ENCODE measurements around the gene ZCCHC2. TPM values are rescaled to one million over a fixed set of nuclear protein-coding genes. Genes with fewer than 3 reads are reported as not detected.

The ZCCHC2 gene
- total RNA-seq, 4 donors from 2014 or later, result 9.3 to 15.3 (median 11.3) TPM

GRCh38 chr18:62543021-62543420 is 20.2 kb downstream of the ZCCHC2 start:
- no peak overlapping the region for H3K27ac ChIP-seq
- peaks cover 0 to 78% (median 19%) of the 10 kb centered on the region in 3 donors for H3K36me3 ChIP-seq
- intact Hi-C loops (cut with DNase I), result no loop called here
- WGBS, 2 donors, result 90 to 92% methylated on average over 7 of the region's 7 CpGs
- no peak for TF ChIP-seq POLR2A (IDR thresholded peaks at IDR 0.05)
- TF ChIP-seq, protein P1, sequence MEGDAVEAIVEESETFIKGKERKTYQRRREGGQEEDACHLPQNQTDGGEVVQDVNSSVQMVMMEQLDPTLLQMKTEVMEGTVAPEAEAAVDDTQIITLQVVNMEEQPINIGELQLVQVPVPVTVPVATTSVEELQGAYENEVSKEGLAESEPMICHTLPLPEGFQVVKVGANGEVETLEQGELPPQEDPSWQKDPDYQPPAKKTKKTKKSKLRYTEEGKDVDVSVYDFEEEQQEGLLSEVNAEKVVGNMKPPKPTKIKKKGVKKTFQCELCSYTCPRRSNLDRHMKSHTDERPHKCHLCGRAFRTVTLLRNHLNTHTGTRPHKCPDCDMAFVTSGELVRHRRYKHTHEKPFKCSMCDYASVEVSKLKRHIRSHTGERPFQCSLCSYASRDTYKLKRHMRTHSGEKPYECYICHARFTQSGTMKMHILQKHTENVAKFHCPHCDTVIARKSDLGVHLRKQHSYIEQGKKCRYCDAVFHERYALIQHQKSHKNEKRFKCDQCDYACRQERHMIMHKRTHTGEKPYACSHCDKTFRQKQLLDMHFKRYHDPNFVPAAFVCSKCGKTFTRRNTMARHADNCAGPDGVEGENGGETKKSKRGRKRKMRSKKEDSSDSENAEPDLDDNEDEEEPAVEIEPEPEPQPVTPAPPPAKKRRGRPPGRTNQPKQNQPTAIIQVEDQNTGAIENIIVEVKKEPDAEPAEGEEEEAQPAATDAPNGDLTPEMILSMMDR (IDR thresholded peaks at IDR 0.05), result no peak
- DNase-seq, result no peak
- H3K4me1 ChIP-seq, result peaks cover 0 to 21% (median 0%) of the 10 kb centered on the region in 3 donors
- H3K27me3 ChIP-seq, result no peaks in the 10 kb centered on the region
- H3K9me3 ChIP-seq, result no peaks in the 10 kb centered on the region
- H3K4me3 ChIP-seq, result no peak overlapping the region

DNA sequence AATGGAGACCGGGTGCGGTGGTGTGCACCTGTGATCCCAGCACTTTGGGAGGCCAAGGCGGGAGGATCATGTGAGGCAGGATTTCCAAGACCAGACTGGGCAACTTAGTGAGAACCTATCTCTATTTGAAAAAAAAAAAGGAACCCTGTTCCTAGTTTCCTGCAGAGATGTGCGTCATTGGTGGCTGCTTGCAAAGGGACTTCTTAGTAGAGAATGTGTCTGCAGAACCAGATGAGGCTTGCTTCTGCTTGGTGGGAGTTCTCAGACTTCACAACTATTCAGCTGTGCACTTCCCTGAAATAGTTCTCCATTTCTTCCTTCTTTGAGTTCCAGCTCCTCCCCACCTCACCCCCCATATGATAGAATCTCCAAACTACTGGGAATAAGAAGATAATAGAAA is 22.3 kb downstream of the ZCCHC2 start:
- Histone ChIP-seq H3K9me3 (no peaks in the 10 kb centered on the region), H3K4me1 (peaks cover 0 to under 1% (median 0%) of the 10 kb centered on the region in 3 donors), H3K36me3 (peaks cover 0 to 89% (median 19%) of the 10 kb centered on the region in 3 donors), H3K4me3 (no peak overlapping the region), H3K27me3 (no peaks in the 10 kb centered on the region), H3K27ac (no peak overlapping the region)
- WGBS, 2 donors, result 96% methylated on average over 4 of the region's 4 CpGs
- intact Hi-C loops (cut with DNase I), result no loop called here
- DNase-seq, result no peak
- TF ChIP-seq POLR2A (IDR thresholded peaks at IDR 0.05), result no peak
- TF ChIP-seq, protein P1 (IDR thresholded peaks at IDR 0.05), result no peak

DNA sequence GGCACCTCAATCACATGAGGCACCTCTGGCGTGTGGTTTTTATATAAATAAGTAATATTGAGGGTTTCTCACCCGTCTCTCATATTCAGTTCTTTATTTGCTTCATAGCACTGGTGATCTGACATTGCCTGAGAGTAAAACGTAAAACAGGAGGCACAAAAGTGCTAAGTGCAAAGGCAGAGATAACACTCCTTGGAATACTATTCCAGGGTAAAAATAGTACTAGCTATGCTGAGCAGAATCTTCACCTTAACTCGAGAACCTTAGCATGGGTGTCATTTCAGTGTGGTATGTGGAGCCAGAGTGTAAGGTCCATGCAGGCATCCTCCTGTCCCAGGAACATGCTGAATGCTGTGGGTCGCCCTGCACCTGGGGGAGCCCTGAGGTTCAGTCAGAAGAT is 26.9 kb downstream of the ZCCHC2 start:
- Histone ChIP-seq H3K27me3 (no peaks in the 10 kb centered on the region), H3K9me3 (no peaks in the 10 kb centered on the region), H3K36me3 (peaks cover 0 to 85% (median 15%) of the 10 kb centered on the region in 3 donors), H3K27ac (no peak overlapping the region), H3K4me1 (peaks cover 0 to 13% (median 0%) of the 10 kb centered on the region in 3 donors), H3K4me3 (no peak overlapping the region)
- no peak for DNase-seq
- WGBS, 2 donors, result 86 to 98% methylated on average over 5 of the region's 5 CpGs
- intact Hi-C loops (cut with DNase I), result no loop called here
- TF ChIP-seq POLR2A (IDR thresholded peaks at IDR 0.05), result no peak
- TF ChIP-seq, protein P1 (IDR thresholded peaks at IDR 0.05), result no peak

- TF ChIP-seq, protein P1 (IDR thresholded peaks at IDR 0.05), result no peak
- TF ChIP-seq POLR2A (IDR thresholded peaks at IDR 0.05), result no peak
- Histone ChIP-seq H3K4me1 (peaks cover 0 to 19% (median 0%) of the 10 kb centered on the region in 3 donors), H3K4me3 (no peak overlapping the region), H3K9me3 (no peaks in the 10 kb centered on the region), H3K27ac (no peak overlapping the region), H3K27me3 (no peaks in the 10 kb centered on the region), H3K36me3 (peaks cover 0 to 79% (median 15%) of the 10 kb centered on the region in 3 donors)
- 81 to 89% methylated on average over 9 of the region's 9 CpGs for WGBS, 2 donors
- intact Hi-C loops (cut with DNase I), result no loop called here
- no peak for DNase-seq
Observed at GRCh38 chr18:62550746-62551145, 27.9 kb downstream of the ZCCHC2 start.

DNA sequence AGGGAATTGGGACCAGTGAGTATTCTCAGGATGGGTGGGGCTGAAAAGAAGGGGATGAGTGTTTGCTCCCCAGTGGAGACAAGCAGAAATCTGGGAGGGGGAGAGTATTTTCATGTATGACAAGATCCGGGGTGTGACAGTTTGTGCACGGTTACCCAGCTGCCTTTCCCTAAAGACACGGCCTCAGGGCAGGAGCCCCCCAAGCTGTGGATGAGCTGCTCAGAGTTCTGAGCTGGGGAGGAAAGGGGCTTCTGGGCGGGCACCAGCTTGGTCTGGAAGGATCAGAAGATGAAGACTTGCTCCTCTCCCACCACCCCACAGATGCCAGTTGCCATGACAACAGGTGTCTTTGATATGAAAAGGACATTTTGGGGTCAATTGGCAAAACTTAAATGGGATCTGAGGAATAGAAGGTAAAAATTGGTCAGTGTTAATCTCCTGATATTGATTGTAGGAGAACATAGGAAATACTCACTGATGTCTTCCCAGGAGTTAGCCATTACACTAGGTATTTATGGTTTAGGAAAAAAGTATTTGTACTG is 29.2 kb downstream of the ZCCHC2 start:
- H3K9me3 ChIP-seq, result no peaks in the 10 kb centered on the region
- no peaks in the 10 kb centered on the region for H3K27me3 ChIP-seq
- no peak for DNase-seq
- peaks cover 0 to 19% (median 0%) of the 10 kb centered on the region in 3 donors for H3K4me1 ChIP-seq
- no peak overlapping the region for H3K4me3 ChIP-seq
- TF ChIP-seq, protein P1 (IDR thresholded peaks at IDR 0.05), result no peak
- no peak for TF ChIP-seq POLR2A (IDR thresholded peaks at IDR 0.05)
- 87 to 95% methylated on average over 3 to 4 of the region's 4 CpGs for WGBS, 2 donors
- peaks cover 0 to 79% (median 19%) of the 10 kb centered on the region in 3 donors for H3K36me3 ChIP-seq
- H3K27ac ChIP-seq, result no peak overlapping the region
- intact Hi-C loops (cut with DNase I), result no loop called here

Measured in esophagus squamous epithelium (tissue), 5 donors.